H1 (cell line): ENCODE data around the gene IKZF1. TPM values are rescaled to one million over a fixed set of nuclear protein-coding genes. Genes with fewer than 3 reads are reported as not detected.

Experiments
- CTBP2 ChIP-seq: IDR thresholded peaks from 2 replicates; pipeline ENCODE4 v1.7.0; 2011; ENCODE audit warnings: borderline replicate concordance, mild to moderate bottlenecking, moderate library complexity, mixed read lengths, low read length; ENCODE audit not compliant: insufficient read depth, insufficient read length
- EGR1 ChIP-seq: IDR thresholded peaks from 2 replicates; pipeline ENCODE4 v1.6.1; 2011; ENCODE audit warnings: low read depth, low read length, borderline replicate concordance
- NANOG ChIP-seq: IDR thresholded peaks from 2 replicates; pipeline ENCODE4 v1.6.1; 2011; ENCODE audit warnings: low read length, low read depth, mild to moderate bottlenecking, inconsistent platforms; ENCODE audit not compliant: insufficient read depth, poor library complexity, severe bottlenecking
- polyA plus RNA-seq, 7 experiments: library from polyadenylated mRNA; depleted of rRNA in 3 of 7; stranded (reverse) in 5 of 7; unstranded in 2 of 7; fragments of >200 nt in 5 of 7; fragments of 200-250 nt in 2 of 7; gene quantifications; 1 replicate in 5 of 7; 2 replicates in 1 of 7; 4 replicates in 1 of 7; pipeline versions ENCODE4 v1.2.1 to v1.2.3, GENCODE V29; 2011 to 2013; ENCODE audit warnings: missing spikeins in 2 of 7, mixed read lengths in 2 of 7
- total RNA-seq: library from RNA; stranded (reverse); fragmentation: NEBNext Ultra II Directional; extraction: Animal tissue kit (Norgen Biotek cat#: 25700); gene quantifications from 2 replicates; pipeline ENCODE4 v1.2.1, GENCODE V29; 2021
- TF ChIP-seq, protein P1 (sequence below): fragments of 300-600 bp; sonication (generic); IDR thresholded peaks from 2 replicates; pipeline ENCODE4 v1.7.1; 2012; ENCODE audit warnings: low read length, moderate library complexity, mild to moderate bottlenecking, inconsistent platforms; ENCODE audit not compliant: insufficient replicate concordance

IKZF1 gene
- total and polyA plus RNA-seq, 2 of the 8 experiments (the other 6 are each of a cell fraction or from before 2014, with no cell fraction given): 0.74 to 1.5 TPM

DNA sequence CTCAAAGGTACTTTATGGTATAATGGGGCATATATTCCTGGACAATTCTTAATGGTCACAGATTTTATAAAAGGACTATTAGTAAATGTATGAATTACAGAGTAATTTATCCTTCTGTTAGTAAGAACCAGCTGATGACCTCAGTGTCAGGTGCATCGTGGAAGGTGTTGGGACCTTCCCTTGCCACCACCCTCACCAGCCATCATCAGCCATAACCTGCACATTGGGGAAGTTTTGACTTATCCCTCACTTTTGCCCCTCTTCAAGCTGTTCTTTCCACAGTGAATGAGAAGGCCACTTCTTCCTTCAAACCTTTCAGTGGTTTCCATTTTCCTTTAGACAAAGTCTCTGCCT, 93.4 kb downstream of the IKZF1 start (continued):
- TF ChIP-seq, protein P1, sequence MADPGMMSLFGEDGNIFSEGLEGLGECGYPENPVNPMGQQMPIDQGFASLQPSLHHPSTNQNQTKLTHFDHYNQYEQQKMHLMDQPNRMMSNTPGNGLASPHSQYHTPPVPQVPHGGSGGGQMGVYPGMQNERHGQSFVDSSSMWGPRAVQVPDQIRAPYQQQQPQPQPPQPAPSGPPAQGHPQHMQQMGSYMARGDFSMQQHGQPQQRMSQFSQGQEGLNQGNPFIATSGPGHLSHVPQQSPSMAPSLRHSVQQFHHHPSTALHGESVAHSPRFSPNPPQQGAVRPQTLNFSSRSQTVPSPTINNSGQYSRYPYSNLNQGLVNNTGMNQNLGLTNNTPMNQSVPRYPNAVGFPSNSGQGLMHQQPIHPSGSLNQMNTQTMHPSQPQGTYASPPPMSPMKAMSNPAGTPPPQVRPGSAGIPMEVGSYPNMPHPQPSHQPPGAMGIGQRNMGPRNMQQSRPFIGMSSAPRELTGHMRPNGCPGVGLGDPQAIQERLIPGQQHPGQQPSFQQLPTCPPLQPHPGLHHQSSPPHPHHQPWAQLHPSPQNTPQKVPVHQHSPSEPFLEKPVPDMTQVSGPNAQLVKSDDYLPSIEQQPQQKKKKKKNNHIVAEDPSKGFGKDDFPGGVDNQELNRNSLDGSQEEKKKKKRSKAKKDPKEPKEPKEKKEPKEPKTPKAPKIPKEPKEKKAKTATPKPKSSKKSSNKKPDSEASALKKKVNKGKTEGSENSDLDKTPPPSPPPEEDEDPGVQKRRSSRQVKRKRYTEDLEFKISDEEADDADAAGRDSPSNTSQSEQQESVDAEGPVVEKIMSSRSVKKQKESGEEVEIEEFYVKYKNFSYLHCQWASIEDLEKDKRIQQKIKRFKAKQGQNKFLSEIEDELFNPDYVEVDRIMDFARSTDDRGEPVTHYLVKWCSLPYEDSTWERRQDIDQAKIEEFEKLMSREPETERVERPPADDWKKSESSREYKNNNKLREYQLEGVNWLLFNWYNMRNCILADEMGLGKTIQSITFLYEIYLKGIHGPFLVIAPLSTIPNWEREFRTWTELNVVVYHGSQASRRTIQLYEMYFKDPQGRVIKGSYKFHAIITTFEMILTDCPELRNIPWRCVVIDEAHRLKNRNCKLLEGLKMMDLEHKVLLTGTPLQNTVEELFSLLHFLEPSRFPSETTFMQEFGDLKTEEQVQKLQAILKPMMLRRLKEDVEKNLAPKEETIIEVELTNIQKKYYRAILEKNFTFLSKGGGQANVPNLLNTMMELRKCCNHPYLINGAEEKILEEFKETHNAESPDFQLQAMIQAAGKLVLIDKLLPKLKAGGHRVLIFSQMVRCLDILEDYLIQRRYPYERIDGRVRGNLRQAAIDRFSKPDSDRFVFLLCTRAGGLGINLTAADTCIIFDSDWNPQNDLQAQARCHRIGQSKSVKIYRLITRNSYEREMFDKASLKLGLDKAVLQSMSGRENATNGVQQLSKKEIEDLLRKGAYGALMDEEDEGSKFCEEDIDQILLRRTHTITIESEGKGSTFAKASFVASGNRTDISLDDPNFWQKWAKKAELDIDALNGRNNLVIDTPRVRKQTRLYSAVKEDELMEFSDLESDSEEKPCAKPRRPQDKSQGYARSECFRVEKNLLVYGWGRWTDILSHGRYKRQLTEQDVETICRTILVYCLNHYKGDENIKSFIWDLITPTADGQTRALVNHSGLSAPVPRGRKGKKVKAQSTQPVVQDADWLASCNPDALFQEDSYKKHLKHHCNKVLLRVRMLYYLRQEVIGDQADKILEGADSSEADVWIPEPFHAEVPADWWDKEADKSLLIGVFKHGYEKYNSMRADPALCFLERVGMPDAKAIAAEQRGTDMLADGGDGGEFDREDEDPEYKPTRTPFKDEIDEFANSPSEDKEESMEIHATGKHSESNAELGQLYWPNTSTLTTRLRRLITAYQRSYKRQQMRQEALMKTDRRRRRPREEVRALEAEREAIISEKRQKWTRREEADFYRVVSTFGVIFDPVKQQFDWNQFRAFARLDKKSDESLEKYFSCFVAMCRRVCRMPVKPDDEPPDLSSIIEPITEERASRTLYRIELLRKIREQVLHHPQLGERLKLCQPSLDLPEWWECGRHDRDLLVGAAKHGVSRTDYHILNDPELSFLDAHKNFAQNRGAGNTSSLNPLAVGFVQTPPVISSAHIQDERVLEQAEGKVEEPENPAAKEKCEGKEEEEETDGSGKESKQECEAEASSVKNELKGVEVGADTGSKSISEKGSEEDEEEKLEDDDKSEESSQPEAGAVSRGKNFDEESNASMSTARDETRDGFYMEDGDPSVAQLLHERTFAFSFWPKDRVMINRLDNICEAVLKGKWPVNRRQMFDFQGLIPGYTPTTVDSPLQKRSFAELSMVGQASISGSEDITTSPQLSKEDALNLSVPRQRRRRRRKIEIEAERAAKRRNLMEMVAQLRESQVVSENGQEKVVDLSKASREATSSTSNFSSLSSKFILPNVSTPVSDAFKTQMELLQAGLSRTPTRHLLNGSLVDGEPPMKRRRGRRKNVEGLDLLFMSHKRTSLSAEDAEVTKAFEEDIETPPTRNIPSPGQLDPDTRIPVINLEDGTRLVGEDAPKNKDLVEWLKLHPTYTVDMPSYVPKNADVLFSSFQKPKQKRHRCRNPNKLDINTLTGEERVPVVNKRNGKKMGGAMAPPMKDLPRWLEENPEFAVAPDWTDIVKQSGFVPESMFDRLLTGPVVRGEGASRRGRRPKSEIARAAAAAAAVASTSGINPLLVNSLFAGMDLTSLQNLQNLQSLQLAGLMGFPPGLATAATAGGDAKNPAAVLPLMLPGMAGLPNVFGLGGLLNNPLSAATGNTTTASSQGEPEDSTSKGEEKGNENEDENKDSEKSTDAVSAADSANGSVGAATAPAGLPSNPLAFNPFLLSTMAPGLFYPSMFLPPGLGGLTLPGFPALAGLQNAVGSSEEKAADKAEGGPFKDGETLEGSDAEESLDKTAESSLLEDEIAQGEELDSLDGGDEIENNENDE: no peak
- TF ChIP-seq EGR1 (no peak), CTBP2 (no peak), NANOG (no peak)
